Activated T-cell treated with anti-CD3 and anti-CD28 coated beads, Interleukin-2, amount 50 U/mL, for 48 hours (primary cell): Measurements from ENCODE around the gene ZNF750.
"Not testable (repeated sequence)": the region's sequence is repeated elsewhere in the genome, so short reads cannot be mapped to it uniquely, and the experiment has no call there.

Experiments used
- DNase-seq, 2 experiments: peaks; one replicate each; pipeline ENCODE4 v3.0.0-alpha.2; 2020

The ZNF750 gene

GRCh38 chr17:82790391-82790790 is 49.4 kb downstream of the ZNF750 start:
- no peak for DNase-seq

GRCh38 chr17:82789806-82790205 is 50.0 kb downstream of the ZNF750 start:
- DNase-seq, result no peak

GRCh38 chr17:82789051-82789592 is 50.7 kb downstream of the ZNF750 start:
- DNase-seq, result no peak

- no peak for DNase-seq
Measured at GRCh38 chr17:82788206-82789001, 51.4 kb downstream of the ZNF750 start.

GRCh38 chr17:82787081-82787848 is 52.6 kb downstream of the ZNF750 start:
- no peak for DNase-seq

GRCh38 chr17:82786427-82786826 is 53.4 kb downstream of the ZNF750 start:
- DNase-seq, result no peak

- not testable (repeated sequence) for DNase-seq
Measured at GRCh38 chr17:82785581-82785980, 54.2 kb downstream of the ZNF750 start.

GRCh38 chr17:82783498-82783897 is 56.3 kb downstream of the ZNF750 start:
- DNase-seq, result no peak

GRCh38 chr17:82782657-82783207 is 57.1 kb downstream of the ZNF750 start:
- no peak for DNase-seq

- DNase-seq, result peak; percentile 86 to 88
Measured at GRCh38 chr17:82781894-82782274, 57.9 kb downstream of the ZNF750 start.

- DNase-seq, result no peak
Measured at GRCh38 chr17:82780971-82781893, 58.6 kb downstream of the ZNF750 start.

GRCh38 chr17:82780195-82780594 is 59.6 kb downstream of the ZNF750 start:
- DNase-seq, result no peak

- DNase-seq, result no peak
Measured at GRCh38 chr17:82779541-82779940, 60.3 kb downstream of the ZNF750 start.
